GM21576 (cell line): ENCODE results near the gene HDHD5.

ENCODE experiments used
- ATAC-seq: cut with Tn5 transposase; IDR thresholded peaks from one replicate; pipeline ENCODE4 v1.9.1; 2021; ENCODE audit warnings: mild to moderate bottlenecking, moderate library complexity; ENCODE audit not compliant: unreplicated experiment

Gene HDHD5

GRCh38 chr22:17106785-17107546 is 52.1 kb downstream of the HDHD5 start:
- no peak for ATAC-seq

GRCh38 chr22:17106161-17106784 is 52.8 kb downstream of the HDHD5 start:
- no peak for ATAC-seq

- ATAC-seq = no peak
Measured at GRCh38 chr22:17105143-17106129, 53.6 kb downstream of the HDHD5 start.

GRCh38 chr22:17104336-17104935 is 54.6 kb downstream of the HDHD5 start:
- ATAC-seq = no peak

GRCh38 chr22:17103351-17103750 is 55.7 kb downstream of the HDHD5 start:
- no peak for ATAC-seq

GRCh38 chr22:17102297-17102667 is 56.8 kb downstream of the HDHD5 start:
- ATAC-seq = no peak

- ATAC-seq = no peak
Measured at GRCh38 chr22:17101475-17102296, 57.4 kb downstream of the HDHD5 start.

- no peak for ATAC-seq
Measured at GRCh38 chr22:17100621-17101020, 58.5 kb downstream of the HDHD5 start.

- ATAC-seq = no peak
Measured at GRCh38 chr22:17098379-17098819, 60.7 kb downstream of the HDHD5 start.

GRCh38 chr22:17097701-17098100 is 61.4 kb downstream of the HDHD5 start:
- ATAC-seq = no peak

GRCh38 chr22:17097062-17097461 is 62.0 kb downstream of the HDHD5 start:
- no peak for ATAC-seq

GRCh38 chr22:17096071-17096470 is 63.0 kb downstream of the HDHD5 start:
- no peak for ATAC-seq

GRCh38 chr22:17095538-17095937 is 63.5 kb downstream of the HDHD5 start:
- no peak for ATAC-seq

- ATAC-seq = no peak
Measured at GRCh38 chr22:17093081-17093480, 66.0 kb downstream of the HDHD5 start.

- ATAC-seq = no peak
Measured at GRCh38 chr22:17091851-17092250, 67.2 kb downstream of the HDHD5 start.

- ATAC-seq = no peak
Measured at GRCh38 chr22:17090550-17090949, 68.5 kb downstream of the HDHD5 start.
